GM12892 (cell line): ENCODE measurements around the gene GDF15.

Experiments
- POLR2A ChIP-seq: IDR thresholded peaks from 2 replicates; pipeline ENCODE4 v1.6.1; 2011; ENCODE audit warnings: low read depth, low read length, control low read depth
- POLR2AphosphoS5 ChIP-seq: IDR thresholded peaks from 2 replicates; pipeline ENCODE4 v1.6.1; 2011; ENCODE audit warnings: low read depth, low read length, control low read depth
- TAF1 ChIP-seq: IDR thresholded peaks from 2 replicates; pipeline ENCODE4 v1.6.1; 2011; ENCODE audit warnings: low read depth, mild to moderate bottlenecking, control low read depth, low read length, borderline replicate concordance

DNA sequence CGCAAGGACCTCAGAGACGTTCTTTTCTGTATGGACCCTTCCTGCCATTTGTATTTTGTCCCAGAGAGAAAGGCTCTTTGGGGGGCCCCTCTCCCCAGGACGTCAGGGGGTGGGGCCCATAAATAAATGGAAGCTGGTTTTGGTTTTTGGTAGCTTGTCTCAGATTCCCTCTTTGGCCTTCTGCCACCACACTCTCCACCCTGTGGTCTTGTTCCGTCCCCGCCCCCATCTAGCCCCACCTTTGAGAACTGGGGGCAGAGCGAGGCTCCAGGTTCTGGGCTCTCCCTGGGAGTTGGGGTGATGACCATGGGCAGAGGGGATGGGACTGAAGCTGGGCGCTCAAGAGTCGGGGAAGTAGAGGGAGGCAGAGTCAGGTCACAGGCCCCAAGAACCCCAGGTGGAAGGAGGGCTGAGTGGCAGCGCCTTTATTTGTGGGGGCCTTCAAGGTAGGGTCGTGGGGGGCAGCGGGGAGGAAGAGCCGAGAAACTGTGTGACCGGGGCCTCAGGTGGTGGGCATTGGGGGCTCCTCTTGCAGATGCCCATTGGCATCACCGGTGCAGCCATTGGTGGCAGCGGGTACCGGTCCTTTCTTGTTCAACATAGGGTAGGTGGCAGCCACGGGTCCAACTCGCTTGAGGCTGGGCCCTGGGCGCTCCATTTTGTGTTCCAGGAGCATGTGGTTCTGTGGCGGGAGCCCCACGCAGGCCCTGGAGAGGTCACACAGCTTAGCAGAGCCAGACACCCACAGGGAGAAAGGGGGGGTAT, 48.6 kb downstream of the GDF15 start:
- TF ChIP-seq POLR2AphosphoS5 = no peak
- no peak for TF ChIP-seq POLR2A
- TF ChIP-seq TAF1 = no peak
